ENCODE results near the gene OSGEP. TPM values are rescaled to one million over a fixed set of nuclear protein-coding genes. Genes with fewer than 3 reads are reported as not detected.

OSGEP gene
- total RNA-seq, 2 donors from 2014 or later, result 66.2 to 108 TPM

DNA sequence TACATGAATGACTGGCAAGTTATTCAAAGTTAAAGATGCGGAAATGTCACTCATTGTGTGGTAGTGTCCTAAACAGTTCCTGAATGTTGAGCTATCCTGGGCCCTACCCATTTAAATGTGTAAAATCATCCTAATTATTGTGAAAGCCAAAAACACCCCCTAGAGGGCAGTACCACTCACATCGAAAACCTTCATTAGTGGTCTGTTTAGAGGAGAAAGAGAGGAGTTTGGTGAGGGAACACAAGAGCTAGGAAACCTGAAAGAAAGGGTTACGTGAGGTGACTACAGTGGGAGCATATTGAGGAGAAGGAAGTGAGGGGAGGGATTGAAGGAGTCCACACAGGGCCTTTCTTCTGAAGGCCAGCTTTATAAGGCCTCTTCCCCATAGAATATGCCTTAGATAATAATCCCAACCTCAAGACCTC is 38.8 kb downstream of the OSGEP start:
- H3K27ac ChIP-seq, result peak overlapping the region in 1 of 2 donors; percentile 22
- peaks cover 11 to 17% of the 10 kb centered on the region in 2 donors for H3K4me1 ChIP-seq (ENCODE audit: control insufficient read depth in 1 of 2, low read depth in 2 of 2)
- no peaks in the 10 kb centered on the region for H3K27me3 ChIP-seq (replicated peaks; ENCODE audit: insufficient read depth)
- ATAC-seq (ENCODE audit: insufficient number of reproducible peaks, low FRiP score, low read depth) (no peak), DNase-seq (ENCODE audit: low spot score) (no peak)
- TF ChIP-seq, protein P1, sequence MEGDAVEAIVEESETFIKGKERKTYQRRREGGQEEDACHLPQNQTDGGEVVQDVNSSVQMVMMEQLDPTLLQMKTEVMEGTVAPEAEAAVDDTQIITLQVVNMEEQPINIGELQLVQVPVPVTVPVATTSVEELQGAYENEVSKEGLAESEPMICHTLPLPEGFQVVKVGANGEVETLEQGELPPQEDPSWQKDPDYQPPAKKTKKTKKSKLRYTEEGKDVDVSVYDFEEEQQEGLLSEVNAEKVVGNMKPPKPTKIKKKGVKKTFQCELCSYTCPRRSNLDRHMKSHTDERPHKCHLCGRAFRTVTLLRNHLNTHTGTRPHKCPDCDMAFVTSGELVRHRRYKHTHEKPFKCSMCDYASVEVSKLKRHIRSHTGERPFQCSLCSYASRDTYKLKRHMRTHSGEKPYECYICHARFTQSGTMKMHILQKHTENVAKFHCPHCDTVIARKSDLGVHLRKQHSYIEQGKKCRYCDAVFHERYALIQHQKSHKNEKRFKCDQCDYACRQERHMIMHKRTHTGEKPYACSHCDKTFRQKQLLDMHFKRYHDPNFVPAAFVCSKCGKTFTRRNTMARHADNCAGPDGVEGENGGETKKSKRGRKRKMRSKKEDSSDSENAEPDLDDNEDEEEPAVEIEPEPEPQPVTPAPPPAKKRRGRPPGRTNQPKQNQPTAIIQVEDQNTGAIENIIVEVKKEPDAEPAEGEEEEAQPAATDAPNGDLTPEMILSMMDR (IDR thresholded peaks at IDR 0.05), result peak; percentile 62
- no peaks in the 10 kb centered on the region for H3K9me3 ChIP-seq
- H3K4me3 ChIP-seq, result no peak overlapping the region
- H3K36me3 ChIP-seq, result no peaks in the 10 kb centered on the region

DNA sequence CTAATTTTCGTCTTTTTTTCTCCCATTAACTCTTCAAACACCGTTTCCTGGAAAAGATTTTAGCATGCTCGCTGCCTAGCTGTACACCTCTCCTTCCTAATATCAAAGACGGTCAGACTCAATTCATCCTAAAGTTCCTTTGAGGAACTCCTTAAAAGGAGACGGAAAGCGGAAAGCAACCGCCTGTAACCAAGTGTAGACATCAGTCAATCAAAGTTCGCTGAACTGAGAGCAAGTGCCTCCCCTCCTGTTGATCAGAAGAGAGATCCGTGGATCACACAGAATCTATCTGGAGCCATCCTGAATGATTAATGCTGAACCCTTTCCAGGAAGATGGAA is 40.9 kb downstream of the OSGEP start:
- peak overlapping the region; percentile 91 for H3K4me3 ChIP-seq
- peaks cover 11 to 17% of the 10 kb centered on the region in 2 donors for H3K4me1 ChIP-seq (ENCODE audit: control insufficient read depth in 1 of 2, low read depth in 2 of 2)
- ATAC-seq (ENCODE audit: insufficient number of reproducible peaks, low FRiP score, low read depth) (no peak), DNase-seq (ENCODE audit: low spot score) (no peak)
- no peaks in the 10 kb centered on the region for H3K9me3 ChIP-seq
- TF ChIP-seq, protein P1 (IDR thresholded peaks at IDR 0.05), result no peak
- peak overlapping the region; percentile 96 to 97 for H3K27ac ChIP-seq
- no peaks in the 10 kb centered on the region for H3K27me3 ChIP-seq (replicated peaks; ENCODE audit: insufficient read depth)
- H3K36me3 ChIP-seq, result no peaks in the 10 kb centered on the region

DNA sequence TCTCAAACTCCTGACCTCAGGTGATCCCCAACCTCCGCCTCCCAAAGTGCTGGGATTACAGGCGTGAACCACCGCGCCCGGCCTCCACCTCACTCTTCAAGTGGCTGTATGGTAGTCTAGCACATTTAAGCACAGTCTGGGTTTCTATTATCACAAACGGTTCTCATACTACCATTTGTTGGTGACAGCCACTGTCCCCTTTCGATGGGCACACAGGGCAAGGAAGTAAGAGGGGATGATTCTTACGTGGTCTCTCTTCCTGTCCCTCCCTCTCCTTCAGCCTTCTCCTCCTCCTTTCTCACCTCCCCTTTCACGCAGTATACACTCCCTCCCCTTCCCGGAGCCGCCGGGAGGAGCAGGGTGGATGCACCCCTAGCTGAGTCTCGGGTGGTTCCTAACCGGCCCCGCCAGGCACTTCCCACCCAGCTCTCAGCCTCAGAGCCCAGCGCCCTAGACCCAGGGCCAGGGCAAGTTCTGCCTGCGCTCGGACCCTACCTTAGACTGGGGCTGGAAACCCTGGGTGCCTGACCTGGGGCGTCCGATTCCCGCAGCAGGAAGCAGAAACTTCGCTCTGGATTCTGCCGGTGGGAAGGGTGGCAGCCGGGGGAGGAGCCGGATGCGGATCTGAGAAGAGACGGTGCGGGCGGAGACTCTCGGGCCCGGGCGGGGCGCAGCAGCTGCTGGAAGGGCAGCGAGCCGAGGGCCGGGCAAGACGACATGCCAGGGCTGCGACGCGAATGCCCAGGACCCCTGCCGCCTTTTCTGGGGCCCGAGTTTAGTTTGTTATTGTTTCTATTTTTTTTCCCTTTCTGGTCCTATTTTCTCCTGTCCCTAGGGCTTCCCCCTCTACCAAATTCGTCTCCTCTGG is 41.5 kb downstream of the OSGEP start, which contains the start of gene TEP1:
TSS of gene TEP1 (minus strand) at position 626 of the 868 bp plus-strand sequence. CDS start 5,062 bp downstream, outside the sequence.
- H3K36me3 ChIP-seq, result peaks cover 3% of the 10 kb centered on the region
- H3K4me3 ChIP-seq, result peak within 1 kb of the TSS; percentile 91

DNA sequence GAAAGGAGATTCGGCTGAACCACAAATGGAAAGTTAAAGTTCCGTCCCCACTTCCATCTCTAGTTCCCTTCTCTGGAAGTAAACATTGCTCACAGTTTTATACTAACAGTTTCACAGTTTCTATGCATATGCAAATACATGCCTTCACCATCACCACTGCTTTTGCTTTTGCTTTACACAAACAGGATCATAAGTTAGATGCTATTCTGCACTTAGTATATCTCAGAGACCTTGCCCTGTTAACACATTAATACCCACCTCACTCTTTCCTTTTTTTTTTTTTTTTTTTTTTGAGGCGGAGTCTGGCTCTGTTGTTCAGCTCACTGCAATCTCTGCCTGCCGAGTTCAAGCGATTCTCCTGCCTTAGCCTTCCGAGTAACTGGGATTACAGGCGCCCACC is 42.2 kb downstream of the OSGEP start:
- peak overlapping the region; percentile 91 for H3K4me3 ChIP-seq
- peaks cover 11 to 17% of the 10 kb centered on the region in 2 donors for H3K4me1 ChIP-seq (ENCODE audit: control insufficient read depth in 1 of 2, low read depth in 2 of 2)
- TF ChIP-seq, protein P1 (IDR thresholded peaks at IDR 0.05), result no peak
- H3K27ac ChIP-seq, result peak overlapping the region; percentile 96 to 97
- ATAC-seq (ENCODE audit: insufficient number of reproducible peaks, low FRiP score, low read depth) (no peak), DNase-seq (ENCODE audit: low spot score) (no peak)
- H3K27me3 ChIP-seq (replicated peaks; ENCODE audit: insufficient read depth), result no peaks in the 10 kb centered on the region
- no peaks in the 10 kb centered on the region for H3K9me3 ChIP-seq
- H3K36me3 ChIP-seq, result peaks cover 10% of the 10 kb centered on the region

More for the DNA sequence above, 41.5 kb downstream of the OSGEP start, which contains the start of gene TEP1:
- peak; percentile 87 for ATAC-seq (ENCODE audit: insufficient number of reproducible peaks, low FRiP score, low read depth)
- peaks cover 11 to 17% of the 10 kb centered on the region in 2 donors for H3K4me1 ChIP-seq (ENCODE audit: control insufficient read depth in 1 of 2, low read depth in 2 of 2)
- peak within 1 kb of the TSS; percentile 96 to 97 for H3K27ac ChIP-seq
- peak; percentile 64 for DNase-seq (ENCODE audit: low spot score)
- TF ChIP-seq, protein P1 (IDR thresholded peaks at IDR 0.05), result no peak
- no peaks in the 10 kb centered on the region for H3K9me3 ChIP-seq
- H3K27me3 ChIP-seq (replicated peaks; ENCODE audit: insufficient read depth), result no peaks in the 10 kb centered on the region

DNA sequence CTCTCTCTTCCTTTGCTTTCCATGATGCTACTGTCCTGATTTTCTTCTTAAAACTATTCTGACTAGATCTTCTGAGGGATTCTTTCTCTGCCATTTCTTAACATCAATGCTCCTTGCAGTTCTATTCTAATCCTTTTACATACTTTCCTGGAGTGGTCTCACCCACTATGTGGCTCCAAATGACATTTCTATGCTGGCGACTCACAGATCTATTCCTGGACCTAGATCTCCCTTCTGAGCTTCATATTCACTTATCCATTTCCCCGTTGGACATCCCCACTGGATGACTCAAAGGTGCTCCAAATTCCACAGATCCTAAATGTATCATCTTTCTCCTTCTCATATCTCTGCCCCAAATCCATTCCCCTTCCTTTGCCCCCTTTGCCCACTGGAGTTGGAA is 45.4 kb downstream of the OSGEP start:
- Histone ChIP-seq H3K27me3 (replicated peaks; ENCODE audit: insufficient read depth) (no peaks in the 10 kb centered on the region), H3K4me3 (no peak overlapping the region)

More for the DNA sequence above, 45.4 kb downstream of the OSGEP start:
- H3K27ac ChIP-seq, result no peak overlapping the region
- ATAC-seq (ENCODE audit: insufficient number of reproducible peaks, low FRiP score, low read depth) (no peak), DNase-seq (ENCODE audit: low spot score) (no peak)
- peaks cover 41% of the 10 kb centered on the region for H3K36me3 ChIP-seq
- H3K4me1 ChIP-seq (ENCODE audit: control insufficient read depth in 1 of 2, low read depth in 2 of 2), result peaks cover 9 to 17% of the 10 kb centered on the region in 2 donors
- no peaks in the 10 kb centered on the region for H3K9me3 ChIP-seq
- TF ChIP-seq, protein P1 (IDR thresholded peaks at IDR 0.05), result no peak

Measured in thoracic aorta (tissue), 2 donors.